ENCODE data around the gene IGSF22.

- TF ChIP-seq POLR2A (IDR thresholded peaks at IDR 0.05; ENCODE audit: control extremely low read depth in 1 of 2, low read depth in 2 of 2, low read length in 2 of 2) = no peak
- no peak for TF ChIP-seq CTCF (IDR thresholded peaks at IDR 0.05; ENCODE audit: control extremely low read depth in 1 of 3, insufficient read depth in 1 of 3, low read depth in 1 of 3, low read length in 3 of 3)
- TF ChIP-seq PHF8 (conservative IDR thresholded peaks at IDR 0.05; ENCODE audit: low read depth, low read length) = no peak
- no peak for TF ChIP-seq RAD21 (IDR thresholded peaks at IDR 0.05 in 1 of 2, conservative IDR thresholded peaks at IDR 0.05 in 1 of 2; ENCODE audit: low read depth in 2 of 2, low read length in 2 of 2)
- TF ChIP-seq JUN (IDR thresholded peaks at IDR 0.05; ENCODE audit: low read depth, low read length) = no peak
- no peak for TF ChIP-seq CEBPB (IDR thresholded peaks at IDR 0.05; ENCODE audit: low read depth, low read length)
- TF ChIP-seq CBX5 (IDR thresholded peaks at IDR 0.05; ENCODE audit: low read depth, low read length) = no peak
- TF ChIP-seq RFX5 (IDR thresholded peaks at IDR 0.05; ENCODE audit: borderline replicate concordance, low read depth, low read length) = no peak
- no peak for TF ChIP-seq MAX (IDR thresholded peaks at IDR 0.05)
- no peak for TF ChIP-seq TAF1 (IDR thresholded peaks at IDR 0.05; ENCODE audit: low read depth, low read length)
- TF ChIP-seq EP300 (IDR thresholded peaks at IDR 0.05; ENCODE audit: borderline replicate concordance in 1 of 2, low read depth in 2 of 2, low read length in 2 of 2) = no peak
- no peak for TF ChIP-seq EZH2 (IDR thresholded peaks at IDR 0.05; ENCODE audit: low read depth, low read length, severe bottlenecking)
Observed at GRCh38 chr11:18669711-18670110, 56.3 kb downstream of the IGSF22 start.
